Vagina (tissue), 2 donors: ENCODE results near the gene GLT6D1. TPM values are rescaled to one million over a fixed set of nuclear protein-coding genes. Genes with fewer than 3 reads are reported as not detected.

ENCODE experiments used
- DNase-seq, 2 donors: peaks; one replicate each; pipeline ENCODE4 v3.0.0-alpha.2; 2017; ENCODE audit errors: extremely low spot score in 2 of 2
- H3K27ac ChIP-seq: fragments of 200-600 bp; sonication (generic); one replicate; pipeline ENCODE4 v1.5.1; 2019
- H3K27me3 ChIP-seq: fragments of 200-600 bp; sonication (generic); one replicate; pipeline ENCODE4 v1.5.1; 2019
- H3K36me3 ChIP-seq, 2 donors: fragments of 200-600 bp; sonication (generic); one replicate each; pipeline ENCODE4 v1.5.1; 2017 to 2019
- H3K4me1 ChIP-seq: fragments of 200-600 bp; sonication (generic); one replicate; pipeline ENCODE4 v1.5.1; 2019
- H3K4me3 ChIP-seq, 2 donors: fragments of 200-600 bp; sonication (generic); 1 replicate in 1 of 2; 2 replicates in 1 of 2; pipeline ENCODE4 v1.5.1; 2016 to 2019
- H3K9me3 ChIP-seq: fragments of 200-600 bp; sonication (generic); one replicate; pipeline ENCODE4 v1.5.1; 2019
- POLR2A ChIP-seq, 2 donors: fragments of 450-650 bp; IDR thresholded peaks; one replicate each; pipeline ENCODE4 v1.6.1; 2017; ENCODE audit warnings: antibody characterized with exemption in 2 of 2, mild to moderate bottlenecking in 2 of 2, moderate library complexity in 2 of 2
- POLR2AphosphoS5 ChIP-seq, 2 donors: sonication (generic); formaldehyde crosslinking; IDR thresholded peaks; one replicate each; pipeline ENCODE4 v1.9.0; 2017; ENCODE audit warnings: antibody characterized with exemption in 2 of 2, mild to moderate bottlenecking in 2 of 2, low read depth in 1 of 2; ENCODE audit not compliant: insufficient read depth in 1 of 2
- intact Hi-C: fragments of 100-400 bp; cut with DNase I; formaldehyde crosslinking; loops from one replicate; pipeline ENCODE4 v1.15.1; 2023
- total RNA-seq: library from RNA; depleted of rRNA; stranded (reverse); fragments of >200 nt; gene quantifications from one replicate; pipeline ENCODE4 v1.2.3, GENCODE V29; 2016
- TF ChIP-seq, protein P1 (sequence below), 3 experiments: fragments of 450-650 bp in 2 of 3; fragments of 200-600 bp in 1 of 3; sonication (generic) in 1 of 3; IDR thresholded peaks; one replicate each; pipeline ENCODE4 v1.5.1; 2017 to 2019; ENCODE audit warnings: antibody characterized with exemption in 3 of 3, mild to moderate bottlenecking in 2 of 3, moderate library complexity in 2 of 3

GLT6D1 gene
- total RNA-seq, 1 donor from 2014 or later, result not detected

DNA sequence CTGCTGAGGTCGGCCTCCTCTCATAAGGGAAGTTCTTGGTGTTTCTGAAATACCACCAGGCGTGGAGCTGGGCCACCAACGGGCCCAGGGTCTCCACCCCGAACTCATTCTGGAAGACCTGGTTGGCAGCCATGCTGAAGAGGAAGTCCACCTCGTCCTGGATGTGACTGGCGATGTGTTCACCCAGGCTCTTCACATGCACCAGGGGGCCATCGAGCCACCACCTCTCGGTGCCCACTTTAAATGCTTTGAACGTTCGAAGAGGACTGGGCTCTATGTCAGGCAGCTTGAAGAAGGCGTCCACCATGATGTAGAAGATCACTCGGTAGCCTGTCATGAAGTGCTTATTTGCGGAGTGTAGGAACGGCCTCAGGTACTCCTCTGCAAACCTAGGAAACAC lies 15.1 kb downstream of the GLT6D1 start:
- DNase-seq, result no peak
- peaks cover 4% of the 10 kb centered on the region for H3K9me3 ChIP-seq
- H3K36me3 ChIP-seq, result no peaks in the 10 kb centered on the region
- intact Hi-C loops, result no loop called here
- H3K4me3 ChIP-seq, result no peak overlapping the region
- H3K4me1 ChIP-seq, result no peaks in the 10 kb centered on the region
- TF ChIP-seq POLR2A (IDR thresholded peaks at IDR 0.05) (no peak), POLR2AphosphoS5 (IDR thresholded peaks at IDR 0.05; ENCODE audit: insufficient read depth in 1 of 2, low read depth in 1 of 2) (no peak)
- TF ChIP-seq, protein P1, sequence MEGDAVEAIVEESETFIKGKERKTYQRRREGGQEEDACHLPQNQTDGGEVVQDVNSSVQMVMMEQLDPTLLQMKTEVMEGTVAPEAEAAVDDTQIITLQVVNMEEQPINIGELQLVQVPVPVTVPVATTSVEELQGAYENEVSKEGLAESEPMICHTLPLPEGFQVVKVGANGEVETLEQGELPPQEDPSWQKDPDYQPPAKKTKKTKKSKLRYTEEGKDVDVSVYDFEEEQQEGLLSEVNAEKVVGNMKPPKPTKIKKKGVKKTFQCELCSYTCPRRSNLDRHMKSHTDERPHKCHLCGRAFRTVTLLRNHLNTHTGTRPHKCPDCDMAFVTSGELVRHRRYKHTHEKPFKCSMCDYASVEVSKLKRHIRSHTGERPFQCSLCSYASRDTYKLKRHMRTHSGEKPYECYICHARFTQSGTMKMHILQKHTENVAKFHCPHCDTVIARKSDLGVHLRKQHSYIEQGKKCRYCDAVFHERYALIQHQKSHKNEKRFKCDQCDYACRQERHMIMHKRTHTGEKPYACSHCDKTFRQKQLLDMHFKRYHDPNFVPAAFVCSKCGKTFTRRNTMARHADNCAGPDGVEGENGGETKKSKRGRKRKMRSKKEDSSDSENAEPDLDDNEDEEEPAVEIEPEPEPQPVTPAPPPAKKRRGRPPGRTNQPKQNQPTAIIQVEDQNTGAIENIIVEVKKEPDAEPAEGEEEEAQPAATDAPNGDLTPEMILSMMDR (IDR thresholded peaks at IDR 0.05), result no peak
- no peak overlapping the region for H3K27ac ChIP-seq
- H3K27me3 ChIP-seq, result no peaks in the 10 kb centered on the region

DNA sequence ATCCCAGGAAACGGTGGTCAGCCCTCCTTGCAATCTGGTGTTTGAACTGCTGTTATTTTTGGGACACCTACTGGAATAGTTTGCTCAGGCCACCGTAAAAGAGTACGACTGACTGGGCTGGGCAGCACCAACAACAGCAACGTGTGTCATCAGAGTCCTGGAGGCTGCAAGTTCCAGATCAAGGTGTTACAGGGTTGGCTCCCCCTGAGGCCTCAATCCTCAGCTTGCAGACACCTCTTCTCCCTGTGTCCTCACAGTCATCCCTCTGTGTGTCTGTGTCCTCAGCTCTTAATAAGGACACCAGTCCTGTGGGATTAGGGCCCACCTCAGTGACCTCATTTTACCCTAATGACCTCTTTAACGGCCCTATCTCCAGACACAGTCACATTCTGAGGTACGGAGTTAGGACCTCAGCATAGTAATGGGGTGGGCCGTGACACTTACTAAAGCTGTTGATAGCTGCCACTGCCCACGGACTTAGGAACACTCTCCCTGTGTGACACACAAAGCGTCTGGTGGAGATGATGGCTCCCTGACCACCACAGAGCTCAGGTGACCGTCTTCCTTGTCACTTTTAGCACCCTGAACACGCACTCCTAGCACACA lies 16.8 kb downstream of the GLT6D1 start:
- H3K9me3 ChIP-seq, result no peaks in the 10 kb centered on the region
- intact Hi-C loops, result no loop called here
- H3K4me3 ChIP-seq, result no peak overlapping the region
- no peaks in the 10 kb centered on the region for H3K36me3 ChIP-seq
- H3K27me3 ChIP-seq, result no peaks in the 10 kb centered on the region
- H3K27ac ChIP-seq, result no peak overlapping the region
- DNase-seq, result no peak
- no peaks in the 10 kb centered on the region for H3K4me1 ChIP-seq
- TF ChIP-seq, protein P1 (IDR thresholded peaks at IDR 0.05), result no peak
- TF ChIP-seq POLR2AphosphoS5 (IDR thresholded peaks at IDR 0.05; ENCODE audit: insufficient read depth in 1 of 2, low read depth in 1 of 2), result no peak
- TF ChIP-seq POLR2A (IDR thresholded peaks at IDR 0.05), result no peak

DNA sequence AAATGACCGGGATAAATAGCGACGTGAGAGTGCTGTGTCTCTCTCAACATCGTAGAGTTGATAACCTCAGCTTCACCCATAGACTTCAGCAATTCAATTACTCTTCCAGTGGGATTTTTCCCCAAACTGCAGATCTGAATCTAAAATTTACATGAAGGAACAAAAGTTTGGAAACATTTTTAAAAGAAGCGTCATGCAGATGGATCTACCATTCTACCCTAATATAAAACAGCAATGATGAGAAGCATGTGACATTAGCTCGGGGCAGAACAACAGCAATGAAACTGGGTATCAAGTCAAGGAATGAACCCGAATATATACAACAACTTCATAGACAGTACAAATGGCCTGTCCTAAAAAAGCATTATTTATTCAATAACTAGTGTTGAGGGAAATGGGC lies 18.8 kb downstream of the GLT6D1 start:
- intact Hi-C loops, result no loop called here
- TF ChIP-seq, protein P1 (IDR thresholded peaks at IDR 0.05), result no peak
- TF ChIP-seq POLR2A (IDR thresholded peaks at IDR 0.05), result no peak
- TF ChIP-seq POLR2AphosphoS5 (IDR thresholded peaks at IDR 0.05; ENCODE audit: insufficient read depth in 1 of 2, low read depth in 1 of 2), result no peak
- Histone ChIP-seq H3K4me1 (no peaks in the 10 kb centered on the region), H3K9me3 (no peaks in the 10 kb centered on the region), H3K4me3 (no peak overlapping the region), H3K36me3 (no peaks in the 10 kb centered on the region), H3K27me3 (no peaks in the 10 kb centered on the region), H3K27ac (no peak overlapping the region)
- DNase-seq, result no peak

DNA sequence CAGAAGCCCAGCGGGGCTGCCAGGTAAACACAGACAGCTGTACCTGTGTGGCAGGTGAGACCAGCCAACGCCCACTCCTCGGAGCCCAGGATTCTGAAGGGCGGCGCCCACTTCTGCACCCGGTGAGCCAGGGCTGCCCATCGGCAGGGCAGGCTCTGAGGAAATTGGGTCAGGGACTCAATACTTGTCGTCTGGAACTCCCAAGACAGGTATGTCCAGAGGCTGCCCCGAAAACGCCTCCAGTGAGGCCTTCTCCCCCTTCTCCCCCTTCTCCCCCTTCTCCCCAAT lies 19.8 kb downstream of the GLT6D1 start:
- H3K27me3 ChIP-seq, result no peaks in the 10 kb centered on the region
- intact Hi-C loops, result no loop called here

More for the DNA sequence above, 19.8 kb downstream of the GLT6D1 start:
- no peaks in the 10 kb centered on the region for H3K36me3 ChIP-seq
- no peaks in the 10 kb centered on the region for H3K9me3 ChIP-seq
- no peak overlapping the region for H3K4me3 ChIP-seq
- no peak overlapping the region for H3K27ac ChIP-seq
- TF ChIP-seq, protein P1 (IDR thresholded peaks at IDR 0.05), result no peak
- TF ChIP-seq POLR2A (IDR thresholded peaks at IDR 0.05), result no peak
- TF ChIP-seq POLR2AphosphoS5 (IDR thresholded peaks at IDR 0.05; ENCODE audit: insufficient read depth in 1 of 2, low read depth in 1 of 2), result no peak
- no peak for DNase-seq
- H3K4me1 ChIP-seq, result no peaks in the 10 kb centered on the region
